Prostate gland (tissue), 2 donors: ENCODE data around the gene RPL7A.

Source experiments
- CTCF ChIP-seq, 4 experiments: fragments of 200-600 bp in 2 of 4; fragments of 450-650 bp in 2 of 4; sonication (generic) in 2 of 4; IDR thresholded peaks; 1 replicate in 3 of 4; 2 replicates in 1 of 4; pipeline ENCODE4 v1.5.1; 2016 to 2019; ENCODE audit warnings: antibody characterized with exemption in 4 of 4, mild to moderate bottlenecking in 2 of 4, moderate library complexity in 2 of 4
- POLR2A ChIP-seq: fragments of 450-650 bp; IDR thresholded peaks from one replicate; pipeline ENCODE4 v1.6.1; 2016; ENCODE audit warnings: antibody characterized with exemption, mild to moderate bottlenecking

DNA sequence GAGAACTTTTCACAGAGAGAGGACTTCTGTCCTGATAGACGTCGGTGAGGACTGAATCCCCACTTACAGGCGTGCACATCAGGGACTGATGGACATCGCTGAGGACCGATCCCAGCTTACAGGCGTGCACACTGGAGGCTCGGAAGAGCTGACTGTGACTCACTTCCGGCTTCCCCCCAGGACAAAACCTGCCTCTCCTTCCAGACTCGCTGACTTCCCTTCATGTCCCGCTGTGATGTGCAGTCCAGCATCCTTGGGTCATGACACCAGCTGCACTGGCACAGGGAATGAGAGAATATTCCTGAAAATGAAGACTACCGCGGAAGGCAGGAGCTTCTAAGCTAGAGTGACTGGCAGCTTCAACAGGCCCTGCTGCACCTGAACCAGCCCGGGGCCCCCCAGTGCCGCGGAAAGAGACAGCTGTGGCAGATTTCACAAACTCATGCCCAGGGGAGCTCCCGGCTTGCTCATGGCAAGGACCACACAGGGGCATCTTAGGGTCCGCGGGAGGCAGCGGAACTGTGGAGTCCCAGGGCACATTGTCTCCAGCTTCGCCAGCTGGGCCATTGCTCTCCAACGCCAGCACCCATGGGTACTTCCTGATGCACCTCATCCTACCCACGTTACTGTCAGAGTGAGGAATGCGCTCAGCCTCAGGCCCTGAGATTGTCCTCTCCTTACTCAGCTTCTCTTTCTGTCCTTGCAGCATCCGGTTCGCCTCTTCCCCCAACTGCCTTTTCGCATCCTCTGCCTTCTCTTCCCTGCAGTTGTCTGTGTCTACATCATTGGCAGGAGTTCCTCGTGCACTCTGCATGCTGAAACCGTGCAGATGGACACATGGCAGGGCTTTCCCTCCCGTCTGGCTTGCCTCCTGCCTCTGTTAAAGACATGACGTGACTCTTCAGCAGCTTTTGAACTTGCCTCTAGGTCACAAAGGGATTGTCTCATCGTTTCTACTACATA is 41.5 kb upstream of the RPL7A start:
- TF ChIP-seq CTCF (IDR thresholded peaks at IDR 0.05): no peak
- TF ChIP-seq POLR2A: no peak
